ENCODE results near the gene PLCB3. TPM values are rescaled to one million over a fixed set of nuclear protein-coding genes. Genes with fewer than 3 reads are reported as not detected.

PLCB3 gene
- total and polyA plus RNA-seq, 8 donors: 5.7 to 13.1 (median 6.9) TPM

DNA sequence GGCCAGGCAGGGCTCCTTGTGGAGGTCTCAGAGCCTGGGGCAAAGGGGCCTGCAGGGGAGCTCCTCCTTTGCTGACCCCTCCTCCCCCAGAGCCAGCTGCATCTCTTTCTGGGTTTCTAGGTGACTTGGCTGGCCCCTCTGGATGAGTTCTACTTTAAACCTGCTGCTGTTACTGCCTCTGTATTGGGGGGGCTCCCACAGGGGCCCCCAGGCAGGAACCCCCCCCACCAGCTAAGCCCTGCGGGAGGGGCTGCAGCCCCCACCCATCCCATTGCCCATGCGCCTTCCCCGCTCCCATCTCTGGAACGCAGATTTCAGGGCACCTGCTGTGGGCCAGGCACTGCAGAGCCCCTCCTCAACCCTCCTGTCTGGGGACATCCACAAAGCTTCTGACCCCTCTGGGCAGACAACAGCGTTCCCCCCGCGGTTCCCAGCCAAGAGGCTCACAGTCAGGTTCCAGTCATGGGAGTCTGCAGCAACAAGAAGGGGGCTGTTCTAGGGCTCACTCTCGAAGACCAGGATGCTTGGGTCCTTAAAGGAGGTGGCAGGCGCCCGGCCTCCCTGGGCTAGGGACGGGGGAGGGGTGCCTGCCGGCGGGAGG is 815 bp upstream of the PLCB3 start:
- intact Hi-C loops (cut with DNase I): no loop called here
- FAIRE-seq (no peak), ATAC-seq (no peak), DNase-seq (no peak)
- Histone ChIP-seq H3K27ac (no peak overlapping the region), H3K4me1 (peaks cover 0 to 8% (median 4%) of the 10 kb centered on the region in 3 donors), H3K36me3 (no peaks in the 10 kb centered on the region), H3K4me3 (peak overlapping the region in 3 of 4 donors; percentile 20 to 90 (median 56)), H3K9me3 (no peaks in the 10 kb centered on the region), H3K27me3 (no peaks in the 10 kb centered on the region)
- TF ChIP-seq, protein P1, sequence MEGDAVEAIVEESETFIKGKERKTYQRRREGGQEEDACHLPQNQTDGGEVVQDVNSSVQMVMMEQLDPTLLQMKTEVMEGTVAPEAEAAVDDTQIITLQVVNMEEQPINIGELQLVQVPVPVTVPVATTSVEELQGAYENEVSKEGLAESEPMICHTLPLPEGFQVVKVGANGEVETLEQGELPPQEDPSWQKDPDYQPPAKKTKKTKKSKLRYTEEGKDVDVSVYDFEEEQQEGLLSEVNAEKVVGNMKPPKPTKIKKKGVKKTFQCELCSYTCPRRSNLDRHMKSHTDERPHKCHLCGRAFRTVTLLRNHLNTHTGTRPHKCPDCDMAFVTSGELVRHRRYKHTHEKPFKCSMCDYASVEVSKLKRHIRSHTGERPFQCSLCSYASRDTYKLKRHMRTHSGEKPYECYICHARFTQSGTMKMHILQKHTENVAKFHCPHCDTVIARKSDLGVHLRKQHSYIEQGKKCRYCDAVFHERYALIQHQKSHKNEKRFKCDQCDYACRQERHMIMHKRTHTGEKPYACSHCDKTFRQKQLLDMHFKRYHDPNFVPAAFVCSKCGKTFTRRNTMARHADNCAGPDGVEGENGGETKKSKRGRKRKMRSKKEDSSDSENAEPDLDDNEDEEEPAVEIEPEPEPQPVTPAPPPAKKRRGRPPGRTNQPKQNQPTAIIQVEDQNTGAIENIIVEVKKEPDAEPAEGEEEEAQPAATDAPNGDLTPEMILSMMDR (IDR thresholded peaks at IDR 0.05): no peak
- WGBS, 2 donors: 25 to 27% methylated on average over 12 to 13 of the region's 13 CpGs

DNA sequence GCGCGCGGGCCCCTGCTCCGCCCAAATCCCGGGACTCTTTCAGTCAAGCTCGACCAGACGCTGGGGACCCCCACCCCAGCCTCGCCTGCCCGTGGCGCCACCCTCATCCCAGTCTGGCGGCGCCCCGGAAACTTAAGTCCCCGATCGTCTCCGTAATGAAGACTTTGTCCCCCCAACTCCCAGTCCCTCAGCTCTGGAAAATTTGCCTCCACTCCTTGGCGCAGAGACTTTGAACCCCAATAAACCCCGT is 348 bp downstream of the PLCB3 start:
- Histone ChIP-seq H3K4me1 (peaks cover 0 to 8% (median 4%) of the 10 kb centered on the region in 3 donors), H3K27ac (no peak overlapping the region), H3K36me3 (peaks cover 0 to 8% (median 0%) of the 10 kb centered on the region in 3 donors), H3K4me3 (peak overlapping the region; percentile 56 to 90 (median 78)), H3K9me3 (no peaks in the 10 kb centered on the region), H3K27me3 (no peaks in the 10 kb centered on the region)
- intact Hi-C loops (cut with DNase I): no loop called here
- DNase-seq (no peak), FAIRE-seq (no peak), ATAC-seq (no peak)
- TF ChIP-seq, protein P1 (IDR thresholded peaks at IDR 0.05): no peak
- WGBS, 2 donors: 1 to 2% methylated on average over 18 of the region's 18 CpGs

DNA sequence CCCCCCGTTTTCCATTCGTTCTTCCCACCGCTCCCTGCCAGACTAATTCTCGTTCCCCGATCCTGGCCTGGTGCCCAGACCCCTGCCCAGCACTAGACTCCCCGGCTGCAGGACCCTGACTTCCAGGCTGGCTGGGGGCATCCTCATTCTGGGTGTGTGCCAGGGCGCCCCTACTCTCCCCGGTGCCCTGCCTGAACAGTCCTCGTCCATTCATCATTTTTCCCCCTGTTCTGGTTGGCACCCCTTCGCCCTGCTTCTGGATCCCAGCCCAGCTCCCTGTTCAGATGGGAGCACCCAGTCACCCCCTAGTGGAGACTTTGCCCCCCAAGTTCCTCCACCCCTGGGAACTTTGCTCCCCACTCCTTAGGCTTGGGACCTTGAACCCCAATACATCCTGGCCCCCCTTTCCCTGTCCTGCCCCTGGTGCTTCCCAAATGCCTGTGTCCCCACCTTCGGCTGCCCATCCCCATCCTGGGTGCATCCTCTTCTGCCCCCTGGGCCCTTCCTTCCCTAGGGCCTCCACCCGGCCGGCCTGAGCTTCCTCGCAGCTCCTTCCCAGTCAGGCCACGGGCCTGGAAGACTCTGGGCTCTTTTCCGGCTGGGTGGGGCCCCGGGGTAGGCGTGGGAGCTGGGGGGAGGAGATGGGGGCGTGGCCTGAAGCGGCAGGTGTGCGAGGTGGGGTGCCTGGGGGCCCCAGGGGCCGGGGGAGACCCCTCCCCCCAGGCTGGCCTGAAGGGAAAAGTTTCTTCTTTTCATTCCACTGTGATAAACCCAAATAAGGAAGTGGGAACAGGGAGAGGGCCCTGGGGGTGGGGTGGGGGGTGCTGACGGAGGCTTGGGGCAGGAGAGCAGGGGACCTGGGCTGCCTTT is 908 bp downstream of the PLCB3 start:
- FAIRE-seq (no peak), ATAC-seq (peak; percentile 21 to 55 (median 34)), DNase-seq (peak in 4 of 6 donors; percentile 52 to 78 (median 72))
- 4 to 5% methylated on average over 23 of the region's 23 CpGs for WGBS, 2 donors
- H3K4me1 ChIP-seq: peaks cover 0 to 8% (median 4%) of the 10 kb centered on the region in 3 donors
- intact Hi-C loops (cut with DNase I): no loop called here
- no peaks in the 10 kb centered on the region for H3K9me3 ChIP-seq
- no peak overlapping the region for H3K27ac ChIP-seq
- TF ChIP-seq, protein P1 (IDR thresholded peaks at IDR 0.05): no peak
- no peaks in the 10 kb centered on the region for H3K27me3 ChIP-seq
- peaks cover 0 to 9% (median 0%) of the 10 kb centered on the region in 3 donors for H3K36me3 ChIP-seq
- peak overlapping the region; percentile 56 to 90 (median 78) for H3K4me3 ChIP-seq

DNA sequence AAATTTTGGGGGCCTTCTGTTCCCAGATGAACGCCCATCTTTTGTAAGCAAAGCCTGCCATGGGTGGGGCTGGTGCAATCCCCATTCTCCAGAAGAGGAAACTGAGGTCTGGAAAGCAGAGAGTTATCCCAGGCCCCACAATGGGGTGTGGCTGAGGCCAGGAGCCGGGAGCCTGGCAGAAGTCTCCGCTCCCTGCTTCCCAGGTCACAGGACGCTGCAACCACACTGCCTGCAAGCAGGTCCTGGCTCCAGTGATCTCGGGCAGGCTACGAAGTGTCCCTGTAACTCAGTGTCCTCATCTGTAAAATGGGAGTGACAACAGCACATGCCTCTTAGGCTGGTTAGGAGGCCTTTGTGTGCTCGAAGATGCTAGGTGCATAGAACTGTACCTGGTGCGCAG is 1.7 kb downstream of the PLCB3 start:
- TF ChIP-seq, protein P1 (IDR thresholded peaks at IDR 0.05): no peak
- Histone ChIP-seq H3K4me1 (peaks cover 0 to 4% (median 4%) of the 10 kb centered on the region in 3 donors), H3K4me3 (no peak overlapping the region), H3K9me3 (no peaks in the 10 kb centered on the region), H3K27me3 (no peaks in the 10 kb centered on the region), H3K27ac (no peak overlapping the region), H3K36me3 (peaks cover 0 to 9% (median 0%) of the 10 kb centered on the region in 3 donors)
- no peak for FAIRE-seq
- no peak for ATAC-seq
- DNase-seq: no peak
- WGBS, 2 donors: 83 to 85% methylated on average over 8 of the region's 8 CpGs
- intact Hi-C loops (cut with DNase I): no loop called here

DNA sequence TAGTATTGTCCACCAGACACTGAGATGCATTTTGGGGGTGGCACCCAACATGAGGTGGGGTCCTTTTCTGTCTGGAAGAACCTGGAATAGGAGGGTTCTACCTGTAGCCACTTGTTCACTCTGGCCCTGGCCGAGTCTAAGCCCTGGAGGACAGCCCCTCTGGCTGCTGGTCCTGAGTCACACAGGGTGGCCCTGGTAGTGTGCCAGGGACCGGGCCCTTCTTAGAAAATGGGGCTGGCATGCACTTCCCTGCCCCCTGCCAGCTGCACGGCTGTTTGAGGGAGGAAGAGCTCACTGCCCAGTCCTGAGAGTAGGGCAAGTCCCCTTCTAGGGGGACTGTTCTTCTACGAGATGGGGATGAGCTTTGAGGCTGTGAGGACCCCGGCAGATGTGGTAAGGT is 2.2 kb downstream of the PLCB3 start:
- WGBS, 2 donors: 61 to 65% methylated on average over 5 of the region's 5 CpGs
- DNase-seq (no peak), FAIRE-seq (no peak), ATAC-seq (no peak)
- Histone ChIP-seq H3K9me3 (no peaks in the 10 kb centered on the region), H3K36me3 (peaks cover 0 to 12% (median 0%) of the 10 kb centered on the region in 3 donors), H3K4me3 (no peak overlapping the region), H3K27ac (no peak overlapping the region), H3K4me1 (peaks cover 0 to 4% (median 4%) of the 10 kb centered on the region in 3 donors), H3K27me3 (no peaks in the 10 kb centered on the region)
- intact Hi-C loops (cut with DNase I): no loop called here
- TF ChIP-seq, protein P1 (IDR thresholded peaks at IDR 0.05): no peak
